Embryonic facial prominence (tissue), 1 donor: Measurements from ENCODE around the gene WNT5B.

Source experiments
- DNase-seq: peaks from one replicate; pipeline ENCODE4 v3.0.0-alpha.2; 2016; ENCODE audit errors: extremely low spot score

The WNT5B gene

DNA sequence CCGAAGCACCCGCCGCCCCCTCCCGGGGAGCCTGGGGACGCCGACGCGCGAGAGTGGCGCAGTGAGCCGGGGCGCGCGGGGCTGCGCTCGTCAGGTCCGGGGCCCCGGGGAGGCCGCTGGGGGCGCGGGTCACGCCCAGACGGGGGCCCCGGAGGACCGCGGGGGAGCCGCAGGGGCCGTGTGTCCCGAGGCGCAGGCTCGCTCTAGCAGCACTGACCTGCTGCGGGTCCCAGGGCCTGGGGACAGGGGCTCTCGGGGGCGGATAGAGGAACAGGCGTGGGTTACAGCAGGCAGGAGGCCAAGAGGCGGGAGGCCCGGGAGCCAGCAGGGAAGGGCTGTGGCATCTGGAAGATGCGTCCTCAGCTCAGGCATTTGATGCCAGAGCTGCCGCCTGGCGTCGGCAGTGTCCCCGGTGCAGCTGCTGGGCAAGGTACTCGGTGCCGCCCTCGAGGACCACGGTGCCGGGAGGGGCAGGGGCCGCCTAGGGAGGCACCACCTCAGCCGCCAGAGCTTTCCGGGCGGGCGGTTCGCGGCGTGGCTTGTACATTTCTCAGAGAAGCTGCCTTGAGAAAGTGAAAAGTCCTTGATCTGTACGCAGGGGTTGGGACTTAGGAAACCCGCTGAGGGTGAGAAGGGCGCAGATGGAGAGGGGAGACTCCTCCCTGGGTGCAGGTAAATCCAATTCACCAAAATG lies 1.2 kb downstream of the WNT5B start:
- DNase-seq, result no peak

DNA sequence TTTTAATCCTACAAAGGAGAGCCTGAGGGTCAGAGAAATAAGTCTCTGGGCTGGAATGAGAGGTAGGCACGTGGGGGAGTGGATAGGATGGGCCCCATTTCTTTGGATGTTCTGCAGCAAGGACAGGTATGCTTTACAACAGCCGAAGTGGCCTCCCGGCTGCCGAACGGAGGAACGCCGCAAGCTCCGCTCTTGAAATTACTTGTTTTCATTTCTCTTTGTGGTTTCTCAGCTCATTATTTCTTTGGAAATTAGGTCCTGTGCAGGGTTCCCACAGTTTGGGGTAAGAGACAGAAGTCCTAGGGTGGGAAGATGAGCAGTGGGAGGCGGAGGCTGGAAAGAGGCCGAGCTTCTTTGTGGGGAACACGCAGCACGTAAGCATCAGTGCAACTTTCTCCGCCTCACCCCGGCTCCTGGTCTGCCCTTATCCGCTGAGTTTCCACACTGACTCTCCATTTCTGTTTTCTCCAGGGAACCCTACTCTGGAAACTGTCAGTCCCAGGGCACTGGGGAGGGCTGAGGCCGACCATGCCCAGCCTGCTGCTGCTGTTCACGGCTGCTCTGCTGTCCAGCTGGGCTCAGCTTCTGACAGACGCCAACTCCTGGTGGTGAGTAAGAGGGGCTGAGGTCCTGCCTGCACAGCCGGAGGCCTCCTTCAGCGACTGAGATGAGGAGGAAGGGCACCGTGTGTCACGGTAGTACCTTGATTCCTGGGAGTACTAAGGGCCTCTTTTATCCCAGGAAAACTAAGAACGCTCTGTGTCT lies 2.0 kb downstream of the WNT5B start:
- DNase-seq, result no peak

DNA sequence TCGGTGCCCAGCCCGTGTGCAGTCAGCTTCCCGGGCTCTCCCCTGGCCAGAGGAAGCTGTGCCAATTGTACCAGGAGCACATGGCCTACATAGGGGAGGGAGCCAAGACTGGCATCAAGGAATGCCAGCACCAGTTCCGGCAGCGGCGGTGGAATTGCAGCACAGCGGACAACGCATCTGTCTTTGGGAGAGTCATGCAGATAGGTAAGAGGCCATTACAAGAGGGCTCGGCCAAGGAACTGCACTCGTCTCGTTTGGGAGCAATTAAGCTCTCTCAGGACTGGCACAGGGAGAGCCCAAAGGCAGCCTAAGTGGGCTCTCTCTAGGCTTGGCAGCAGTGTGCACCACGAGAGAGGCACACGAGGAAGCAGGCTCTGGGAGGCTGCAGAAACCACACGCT lies 3.7 kb downstream of the WNT5B start:
- DNase-seq, result no peak

DNA sequence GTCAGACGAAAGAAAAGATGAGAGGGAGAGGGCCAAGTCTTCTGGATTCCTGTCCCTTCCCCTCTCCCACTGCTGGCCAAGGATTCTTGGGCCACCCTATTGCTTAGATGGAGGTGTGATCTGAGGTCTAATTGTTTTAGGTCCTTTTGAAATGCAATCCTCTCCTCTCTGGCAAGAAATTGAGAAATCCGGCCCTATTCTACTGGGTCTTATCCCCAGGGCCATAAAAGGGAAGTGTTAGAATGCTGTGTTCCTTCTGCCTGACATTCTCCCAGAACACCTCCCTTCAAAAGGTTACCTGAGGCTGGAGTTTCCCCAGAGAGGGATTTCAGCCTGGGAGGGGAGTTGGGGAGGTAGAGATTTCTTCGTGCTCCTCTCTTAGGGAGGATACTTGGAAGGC lies 4.4 kb downstream of the WNT5B start:
- no peak for DNase-seq

DNA sequence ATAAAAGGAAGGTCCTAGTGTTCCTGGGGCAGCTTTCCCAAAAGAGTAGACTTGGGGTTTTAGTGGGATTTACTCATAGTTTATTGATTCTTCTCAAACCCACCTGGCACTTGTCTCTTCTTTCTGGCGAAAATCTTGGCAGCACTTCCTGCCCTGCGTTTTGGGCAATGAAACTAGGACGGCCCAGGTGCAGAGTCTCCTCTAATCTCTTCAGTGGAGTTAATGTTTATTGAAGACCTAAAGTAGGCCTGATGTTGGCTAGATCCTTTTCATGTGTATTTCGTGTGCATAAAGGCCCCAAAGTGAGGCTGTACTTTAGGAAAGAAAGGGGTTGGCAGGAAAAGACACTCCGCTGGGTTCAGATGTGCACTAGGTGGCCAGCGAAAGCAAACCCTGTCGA lies 5.1 kb downstream of the WNT5B start:
- no peak for DNase-seq

DNA sequence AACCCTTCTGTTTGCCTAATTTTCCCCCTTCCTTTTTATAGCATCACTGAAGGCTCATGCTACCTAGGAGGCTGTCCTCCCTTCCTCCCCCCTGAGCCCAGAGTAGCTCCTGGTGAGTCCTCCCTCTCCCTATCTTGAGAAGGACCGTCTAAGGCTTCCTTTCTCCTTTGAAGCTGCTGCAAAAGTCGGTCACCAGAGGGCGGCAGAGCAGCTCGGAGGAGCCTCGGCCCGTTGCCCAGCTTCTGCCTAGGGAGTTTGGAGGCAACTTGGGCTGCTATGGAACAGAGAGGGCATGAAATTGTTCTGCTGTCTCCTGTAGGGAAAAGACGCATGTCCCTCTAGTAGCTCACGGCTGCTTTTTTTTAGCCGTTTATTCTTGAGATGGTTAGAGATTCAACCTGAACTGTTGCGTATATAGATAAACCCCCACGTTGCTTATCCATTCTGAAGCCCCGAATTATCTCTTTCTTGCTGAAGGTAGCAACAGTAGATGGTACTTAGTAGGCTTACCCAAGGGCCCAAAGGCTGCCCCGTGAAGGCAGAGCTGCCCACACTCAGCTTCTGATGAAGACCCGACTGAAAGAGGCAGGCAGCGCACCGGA lies 5.7 kb downstream of the WNT5B start:
- no peak for DNase-seq

DNA sequence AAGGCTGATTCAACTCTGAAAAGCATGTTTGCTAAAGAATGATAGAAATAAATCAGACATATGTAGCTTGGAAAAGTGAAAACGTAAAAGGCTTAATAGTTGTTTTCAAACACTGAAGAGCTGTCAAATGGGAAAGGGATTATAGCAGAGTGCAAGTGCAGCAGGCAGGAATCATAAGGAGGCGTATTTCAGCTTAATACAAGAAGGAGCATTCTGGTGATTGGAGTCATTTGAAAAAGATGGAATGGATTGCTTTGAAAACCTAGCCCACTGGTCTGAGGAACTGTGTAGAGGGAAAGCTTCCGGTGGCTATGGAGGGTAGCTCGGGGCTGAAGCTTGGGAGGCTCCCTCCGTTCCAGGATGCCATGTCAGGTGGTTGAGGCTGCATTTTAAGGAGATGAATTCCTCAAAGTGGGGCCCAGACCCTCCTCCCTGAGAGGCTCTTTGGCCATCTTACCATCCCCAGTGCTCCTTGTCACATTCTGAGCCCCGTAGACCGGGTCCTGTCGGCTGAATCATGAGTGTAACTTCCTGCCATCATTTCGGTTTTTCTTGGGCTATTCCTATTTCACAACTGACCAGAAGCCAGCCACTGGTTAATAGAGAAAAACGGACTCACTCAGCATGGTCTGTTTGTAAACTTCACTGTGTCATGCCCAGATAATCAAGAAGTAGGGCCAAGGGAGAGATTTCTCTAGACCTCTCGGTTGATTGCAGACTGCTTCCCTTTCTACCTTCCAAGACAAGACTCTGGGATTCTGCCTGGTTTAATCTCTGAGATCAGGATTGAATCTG lies 6.5 kb downstream of the WNT5B start:
- no peak for DNase-seq

DNA sequence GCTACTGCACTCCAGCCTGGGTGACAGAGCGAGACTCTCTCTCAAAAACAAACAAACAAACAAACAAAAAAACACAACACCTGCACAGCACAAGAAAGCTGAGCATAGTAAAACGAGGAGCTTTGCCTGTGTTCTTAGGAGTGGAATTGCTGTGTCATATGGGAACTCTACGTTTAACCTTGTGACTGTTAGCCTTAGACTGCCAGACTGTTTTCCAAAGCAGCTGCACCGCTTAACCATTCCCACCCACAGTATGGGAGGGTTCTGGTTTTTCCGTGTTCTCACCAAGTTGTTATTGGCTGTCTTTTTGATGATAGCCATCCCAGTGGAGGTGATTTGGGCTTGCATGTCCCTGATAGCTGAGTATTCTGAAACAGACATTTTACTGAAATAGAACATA lies 9.2 kb downstream of the WNT5B start:
- DNase-seq, result no peak

DNA sequence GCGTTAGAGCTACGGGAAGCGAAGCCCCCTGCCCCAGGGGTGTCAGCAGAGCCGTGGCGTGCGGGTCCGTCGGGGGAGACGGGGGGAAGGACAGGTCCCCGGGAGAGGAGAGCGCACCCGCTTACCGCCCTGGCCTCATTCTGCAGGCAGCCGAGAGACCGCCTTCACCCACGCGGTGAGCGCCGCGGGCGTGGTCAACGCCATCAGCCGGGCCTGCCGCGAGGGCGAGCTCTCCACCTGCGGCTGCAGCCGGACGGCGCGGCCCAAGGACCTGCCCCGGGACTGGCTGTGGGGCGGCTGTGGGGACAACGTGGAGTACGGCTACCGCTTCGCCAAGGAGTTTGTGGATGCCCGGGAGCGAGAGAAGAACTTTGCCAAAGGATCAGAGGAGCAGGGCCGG lies 10.5 kb downstream of the WNT5B start:
- no peak for DNase-seq

DNA sequence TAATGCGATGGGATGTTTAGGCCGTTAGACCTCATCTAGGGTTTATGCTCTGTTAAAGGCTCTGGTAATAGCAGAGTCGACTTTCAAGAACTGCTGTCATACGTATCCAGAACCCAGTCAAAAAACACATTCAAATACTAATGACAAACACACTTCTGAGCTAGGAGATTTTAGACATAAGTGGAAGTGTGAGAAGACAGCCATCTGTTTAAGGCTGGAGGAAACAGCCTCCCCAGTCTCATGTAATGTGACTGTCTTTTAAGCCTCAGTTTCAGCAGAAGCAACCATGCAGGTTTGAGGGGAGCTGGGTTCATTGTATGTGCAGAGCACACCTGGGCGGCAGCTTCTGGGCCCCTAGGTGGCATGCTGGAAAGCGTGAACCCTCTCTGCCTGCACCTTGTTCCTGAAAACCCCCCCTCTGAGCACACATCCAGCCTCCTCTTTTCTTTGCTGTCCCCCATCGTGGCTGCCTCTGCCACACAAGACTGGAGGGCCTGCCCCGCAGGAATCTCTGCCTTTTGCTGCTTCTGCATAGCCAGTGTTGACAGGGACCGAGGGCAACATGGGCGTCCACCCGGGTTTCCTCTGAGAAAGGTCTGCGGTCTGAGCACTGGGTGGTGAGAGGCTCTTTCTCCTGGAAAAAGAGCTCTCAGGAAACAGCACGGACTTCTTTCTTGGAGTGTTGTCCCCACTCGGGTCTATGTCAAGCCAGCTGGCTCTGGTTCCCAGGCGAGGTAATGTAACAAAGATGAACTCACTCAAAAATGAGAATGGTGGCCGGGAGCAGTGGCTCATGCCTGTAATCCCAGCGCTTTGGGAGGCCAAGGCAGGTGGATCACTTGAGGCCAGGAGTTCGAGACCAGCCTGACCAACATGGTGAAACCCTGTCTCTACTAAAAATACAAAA lies 11.6 kb downstream of the WNT5B start:
- no peak for DNase-seq

DNA sequence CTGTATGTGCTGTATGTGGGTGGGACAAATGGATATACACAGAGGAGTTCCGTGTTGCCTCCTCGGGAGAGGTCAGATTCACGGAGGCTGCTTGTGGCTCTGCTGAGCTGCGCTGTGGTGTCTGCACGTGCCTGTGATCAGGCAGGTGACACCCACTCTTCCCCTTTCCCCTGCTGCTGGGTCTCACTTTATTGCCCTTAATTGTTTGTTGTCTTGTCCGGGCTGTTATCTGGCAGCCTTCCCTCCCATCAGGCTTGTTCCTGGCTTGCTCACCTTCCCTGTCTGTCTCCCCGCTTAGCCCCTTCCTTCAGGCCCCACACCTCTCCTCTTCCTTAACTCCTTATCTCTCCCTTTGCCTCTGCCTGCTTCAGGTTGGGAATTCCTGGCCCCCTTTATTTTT lies 13.5 kb downstream of the WNT5B start:
- DNase-seq, result no peak

DNA sequence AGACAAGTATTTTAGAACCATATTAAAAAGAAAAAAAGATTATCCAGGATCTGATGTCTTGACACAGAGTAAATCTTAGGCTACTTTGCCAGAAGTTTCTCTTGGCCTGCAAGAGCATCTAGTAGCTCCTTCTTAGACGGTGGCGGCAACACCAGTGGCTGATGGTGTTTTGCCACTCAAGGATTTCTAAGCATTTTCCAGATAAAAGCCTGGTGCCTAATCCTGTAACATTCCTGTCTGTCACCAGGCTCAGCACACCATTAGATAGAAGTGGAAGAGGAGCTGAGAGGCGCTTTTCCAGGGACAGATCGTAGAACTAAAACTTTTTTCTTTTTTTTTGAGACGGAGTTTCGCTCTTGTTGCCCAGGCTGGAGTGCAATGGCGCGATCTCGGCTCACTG lies 14.0 kb downstream of the WNT5B start:
- DNase-seq, result no peak

DNA sequence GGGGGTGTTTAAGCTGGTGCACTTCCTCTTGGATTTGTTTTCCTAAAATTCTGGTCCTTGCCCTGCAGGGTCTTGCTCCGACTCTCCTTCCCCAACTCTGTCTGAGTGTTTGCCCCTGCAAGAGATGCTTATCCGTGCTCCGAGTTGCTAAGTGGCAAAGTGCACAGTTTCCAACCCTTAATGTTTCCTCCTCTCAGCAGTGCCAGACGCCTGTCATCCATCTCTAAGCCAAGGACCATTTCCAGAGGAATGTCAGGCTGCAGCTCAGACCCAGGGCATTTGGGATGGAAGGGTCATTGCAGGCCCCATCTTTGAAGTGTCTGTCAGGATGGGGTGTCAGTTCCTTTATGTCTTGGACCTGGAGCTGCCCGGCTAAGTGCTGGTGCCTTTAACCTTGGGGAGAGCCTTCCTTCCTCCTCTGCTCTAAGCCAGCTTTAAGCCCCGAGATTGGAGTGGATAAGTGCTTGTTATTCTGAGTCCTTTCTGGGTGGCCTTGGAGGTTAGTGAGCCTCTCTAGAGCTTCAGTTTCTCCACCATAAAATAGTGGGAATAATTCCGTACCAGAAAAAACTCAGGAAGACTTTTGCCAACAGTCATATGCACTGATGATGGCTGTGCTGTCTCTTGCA lies 15.0 kb downstream of the WNT5B start:
- DNase-seq, result no peak

DNA sequence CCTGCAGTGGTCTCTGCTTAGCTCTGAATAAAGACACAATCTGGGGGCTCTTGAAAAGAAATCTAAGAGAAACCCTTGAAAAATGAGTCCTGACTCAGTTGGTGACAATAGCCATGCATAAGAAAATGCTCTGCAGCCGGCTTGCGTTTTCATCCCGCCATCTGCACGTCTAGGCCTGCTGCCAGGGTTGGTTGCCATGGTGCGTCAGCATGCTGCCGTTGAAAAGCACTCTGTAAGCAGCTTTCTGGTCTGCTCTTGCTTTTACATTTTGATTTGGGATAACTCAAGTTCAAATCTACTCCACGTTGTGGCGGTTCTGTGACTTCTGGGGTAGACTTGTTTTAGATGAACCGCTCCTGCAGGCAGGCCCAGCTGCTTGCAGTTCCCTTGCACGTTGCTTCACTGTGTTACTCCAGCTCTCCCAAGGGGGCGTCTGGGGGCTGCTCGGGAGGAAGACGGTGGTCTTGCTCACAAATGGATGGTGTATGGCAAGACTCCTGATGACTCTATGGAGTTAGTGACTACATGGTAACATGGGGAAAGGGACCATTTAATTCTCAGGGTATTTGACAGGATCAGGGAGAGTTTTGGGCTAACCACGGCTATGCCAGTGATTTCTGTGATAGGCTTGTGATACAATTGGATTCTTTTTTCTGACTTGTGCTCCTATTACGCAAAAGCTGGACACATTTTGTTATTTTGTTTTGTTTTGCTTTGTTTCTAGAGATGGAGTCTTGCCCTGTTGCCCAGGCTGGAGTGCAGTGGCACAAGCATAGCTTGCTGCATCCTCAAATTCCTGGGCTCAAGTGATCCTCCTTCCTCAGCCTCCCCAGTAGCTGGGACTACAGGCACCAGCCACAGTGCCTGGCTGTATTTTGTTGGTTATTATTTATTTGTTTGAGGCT lies 15.8 kb downstream of the WNT5B start:
- peak; percentile 67 for DNase-seq

DNA sequence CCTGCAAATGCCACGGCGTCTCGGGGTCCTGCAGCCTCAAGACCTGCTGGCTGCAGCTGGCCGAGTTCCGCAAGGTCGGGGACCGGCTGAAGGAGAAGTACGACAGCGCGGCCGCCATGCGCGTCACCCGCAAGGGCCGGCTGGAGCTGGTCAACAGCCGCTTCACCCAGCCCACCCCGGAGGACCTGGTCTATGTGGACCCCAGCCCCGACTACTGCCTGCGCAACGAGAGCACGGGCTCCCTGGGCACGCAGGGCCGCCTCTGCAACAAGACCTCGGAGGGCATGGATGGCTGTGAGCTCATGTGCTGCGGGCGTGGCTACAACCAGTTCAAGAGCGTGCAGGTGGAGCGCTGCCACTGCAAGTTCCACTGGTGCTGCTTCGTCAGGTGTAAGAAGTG lies 16.8 kb downstream of the WNT5B start:
- DNase-seq, result no peak

DNA sequence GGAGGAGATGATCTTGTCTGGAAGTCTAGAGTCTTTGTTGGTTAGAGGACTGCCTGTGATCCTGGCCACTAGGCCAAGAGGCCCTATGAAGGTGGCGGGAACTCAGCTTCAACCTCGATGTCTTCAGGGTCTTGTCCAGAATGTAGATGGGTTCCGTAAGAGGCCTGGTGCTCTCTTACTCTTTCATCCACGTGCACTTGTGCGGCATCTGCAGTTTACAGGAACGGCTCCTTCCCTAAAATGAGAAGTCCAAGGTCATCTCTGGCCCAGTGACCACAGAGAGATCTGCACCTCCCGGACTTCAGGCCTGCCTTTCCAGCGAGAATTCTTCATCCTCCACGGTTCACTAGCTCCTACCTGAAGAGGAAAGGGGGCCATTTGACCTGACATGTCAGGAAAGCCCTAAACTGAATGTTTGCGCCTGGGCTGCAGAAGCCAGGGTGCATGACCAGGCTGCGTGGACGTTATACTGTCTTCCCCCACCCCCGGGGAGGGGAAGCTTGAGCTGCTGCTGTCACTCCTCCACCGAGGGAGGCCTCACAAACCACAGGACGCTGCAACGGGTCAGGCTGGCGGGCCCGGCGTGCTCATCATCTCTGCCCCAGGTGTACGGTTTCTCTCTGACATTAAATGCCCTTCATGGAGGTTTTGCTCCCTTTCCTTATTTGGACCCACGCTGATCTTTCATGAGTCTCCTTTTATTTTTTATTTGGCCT lies 17.7 kb downstream of the WNT5B start:
- no peak for DNase-seq

DNA sequence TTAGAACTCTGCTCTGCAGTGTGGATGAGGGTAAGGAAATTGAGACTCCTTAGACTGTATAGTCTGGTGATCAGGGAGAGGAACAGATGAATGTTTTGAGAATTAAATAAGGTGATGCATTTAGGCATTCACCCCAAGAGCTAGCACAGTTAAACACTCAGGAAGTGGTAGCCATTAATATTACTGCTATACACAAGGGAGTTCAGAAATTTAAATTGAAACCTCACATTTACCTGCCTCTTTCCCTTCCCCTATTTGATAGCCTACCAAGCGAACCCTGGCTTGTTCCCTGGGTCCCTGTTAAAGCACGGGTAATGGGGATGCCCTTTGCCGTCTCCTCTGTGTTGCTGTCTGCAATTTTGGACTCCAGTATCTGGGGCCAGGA lies 18.2 kb downstream of the WNT5B start:
- no peak for DNase-seq

DNA sequence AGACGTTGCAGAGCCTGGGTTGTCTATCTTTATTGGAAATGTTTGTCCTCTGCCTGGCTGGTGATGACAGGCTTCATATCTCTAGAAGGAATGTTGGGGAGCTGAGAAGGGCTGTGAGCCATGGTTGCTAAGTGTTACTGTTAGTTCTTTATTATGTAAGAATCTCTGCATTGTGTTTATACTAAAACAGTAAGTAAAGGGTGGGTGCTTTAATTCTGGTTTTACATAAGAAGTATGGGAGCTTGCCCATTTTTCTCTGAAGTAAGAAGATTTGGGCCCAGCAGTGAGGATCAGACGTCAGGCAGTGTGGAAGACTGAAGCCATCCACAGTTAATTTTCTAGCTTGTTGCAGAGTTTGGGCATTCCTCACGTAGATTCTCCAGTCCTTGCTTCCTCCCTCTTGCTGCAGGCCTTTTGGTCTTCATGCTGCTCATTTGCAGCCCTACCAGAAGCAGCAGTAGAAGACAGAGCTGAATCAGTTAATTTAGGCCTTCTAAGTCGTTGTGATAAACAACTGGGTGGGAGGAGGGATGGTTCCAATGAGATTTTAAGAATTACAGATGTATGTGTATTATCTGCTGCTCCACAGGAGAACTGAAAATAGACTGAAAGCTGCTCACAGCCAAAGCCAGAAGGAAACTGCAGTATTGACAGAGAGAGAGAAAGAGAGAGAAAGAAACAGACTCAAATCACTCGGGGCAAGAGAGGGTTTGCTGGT lies 21.4 kb downstream of the WNT5B start:
- DNase-seq, result no peak

DNA sequence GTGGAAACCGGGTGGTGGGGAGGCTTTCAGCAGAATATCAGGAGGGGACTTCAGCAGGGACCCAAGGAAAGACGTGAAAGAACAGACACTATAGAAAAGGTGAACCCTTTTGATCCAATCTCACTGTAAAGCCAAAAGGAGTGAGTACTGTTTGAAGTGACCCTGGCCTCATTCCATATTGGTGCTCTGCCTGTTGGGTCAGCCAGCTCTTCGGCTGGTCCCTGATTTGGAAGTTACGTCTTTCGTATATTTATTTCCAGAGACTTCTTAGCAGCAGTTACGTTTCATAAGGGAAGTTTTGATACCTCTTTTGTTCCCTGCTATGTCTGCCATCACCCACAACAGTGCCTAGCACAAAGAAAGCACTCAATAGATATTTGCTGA lies 21.9 kb downstream of the WNT5B start:
- DNase-seq, result no peak
